HG02623 (cell line): ENCODE results near the gene GLI3.

ENCODE experiments used
- ATAC-seq: cut with Tn5 transposase; IDR thresholded peaks from one replicate; pipeline ENCODE4 v1.9.1; 2021; ENCODE audit warnings: moderate library complexity; ENCODE audit not compliant: unreplicated experiment

The GLI3 gene

DNA sequence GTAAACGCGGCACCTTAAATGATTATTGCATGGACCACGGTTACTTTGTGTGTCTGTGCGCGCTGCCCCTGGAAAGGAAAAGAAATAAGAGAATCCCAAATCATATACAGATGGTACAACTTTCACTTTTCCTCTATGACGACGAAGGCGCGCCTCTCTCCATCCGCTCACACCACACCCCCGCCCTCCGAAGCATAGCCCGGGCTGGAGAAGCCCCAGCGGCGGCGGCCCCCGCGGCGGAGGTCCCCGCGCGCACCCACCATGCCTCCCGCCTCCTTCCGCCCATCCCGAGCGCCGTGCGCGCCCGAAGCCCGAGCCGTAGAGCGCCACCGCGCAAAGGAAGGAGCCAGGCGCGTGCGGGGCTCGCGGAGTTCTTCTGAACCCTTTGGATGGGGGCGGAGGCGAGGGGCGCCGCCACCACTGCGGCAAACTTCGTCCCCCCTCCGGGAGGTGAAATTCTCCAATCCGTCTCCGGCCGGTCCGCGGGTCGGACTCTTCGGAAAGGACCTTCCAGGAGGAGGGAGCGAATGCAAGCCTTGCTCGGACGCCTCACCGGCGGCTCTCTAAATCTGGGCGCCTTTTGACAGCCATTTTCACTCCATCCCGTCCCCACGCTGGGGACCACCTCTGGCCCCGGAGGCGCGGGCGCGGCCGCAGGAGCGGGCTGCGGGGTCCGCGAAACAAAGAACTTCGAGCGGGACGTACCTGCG, 588 bp downstream of the GLI3 start:
- no peak for ATAC-seq

- no peak for ATAC-seq
Observed at GRCh38 chr7:42235741-42236161, 1.3 kb downstream of the GLI3 start.

DNA sequence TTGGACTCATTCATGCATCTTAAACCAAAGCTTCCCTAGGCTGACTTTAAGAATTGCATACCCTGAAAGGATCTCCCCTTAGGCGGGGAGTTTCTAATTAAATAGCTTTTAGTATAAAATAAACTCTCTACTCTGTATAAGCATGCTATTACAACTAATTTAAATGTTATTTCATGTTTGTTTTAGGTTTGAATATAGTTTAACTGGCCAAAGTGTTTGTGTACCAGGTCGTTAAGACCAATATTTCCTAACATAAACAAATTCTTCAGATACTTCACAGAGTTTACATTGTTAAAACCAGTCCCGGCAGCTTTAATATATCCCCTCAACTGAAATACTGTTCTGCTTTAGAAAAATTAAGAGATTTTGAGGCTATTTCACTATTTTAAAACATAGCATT, 2.3 kb downstream of the GLI3 start:
- no peak for ATAC-seq

DNA sequence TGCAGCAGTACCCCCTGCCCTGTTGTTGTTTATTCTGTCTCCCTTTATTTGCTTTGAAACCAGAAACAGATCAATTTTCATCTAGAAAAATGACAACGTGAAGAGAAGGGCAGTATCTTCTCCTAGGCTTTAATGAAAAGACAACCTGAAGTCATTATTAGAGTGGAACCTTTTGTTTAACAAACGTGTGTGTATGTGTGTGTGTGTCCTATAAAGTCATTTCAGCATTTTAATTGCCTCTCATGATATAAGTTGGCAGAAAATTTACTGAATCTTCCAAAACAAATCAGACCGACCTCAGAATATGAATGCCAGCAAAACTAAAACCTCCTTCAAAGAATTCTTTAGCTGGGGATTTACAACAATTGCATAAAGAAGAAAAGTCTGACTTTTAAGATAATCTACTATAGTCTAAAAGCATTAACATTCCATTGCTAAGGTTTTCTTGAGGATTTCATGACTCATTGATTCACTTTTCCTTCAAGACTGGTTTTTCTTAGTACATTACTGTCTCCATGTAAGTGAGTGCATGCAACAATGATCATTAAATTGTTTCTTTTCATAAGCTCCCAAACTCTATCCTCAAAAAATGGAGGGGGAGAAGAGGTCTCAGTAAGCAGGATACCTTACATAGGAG, 3.2 kb downstream of the GLI3 start:
- no peak for ATAC-seq

- no peak for ATAC-seq
Observed at GRCh38 chr7:42233171-42233570, 3.8 kb downstream of the GLI3 start.

DNA sequence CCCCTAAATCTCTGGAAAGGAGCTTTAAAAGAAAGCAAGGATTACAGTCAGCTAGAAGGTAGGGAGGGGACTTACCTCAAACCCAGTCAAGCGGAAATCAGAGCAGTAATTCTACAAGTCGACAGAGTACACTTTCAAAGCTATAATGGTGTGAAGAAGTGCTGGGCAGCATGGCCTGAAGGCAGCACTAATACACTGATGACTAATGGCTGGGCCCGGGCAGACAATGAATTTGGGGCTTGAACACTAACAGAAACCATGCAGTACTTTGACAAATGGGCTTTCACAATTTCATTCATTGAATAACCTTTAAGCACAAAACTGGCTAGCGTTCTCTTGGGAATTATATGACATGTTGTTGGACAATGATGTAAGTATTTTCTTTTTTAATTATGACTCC, 4.7 kb downstream of the GLI3 start:
- no peak for ATAC-seq

- ATAC-seq, result no peak
Observed at GRCh38 chr7:42231043-42231787, 5.8 kb downstream of the GLI3 start.

GRCh38 chr7:42227936-42228591, 8.9 kb downstream of the GLI3 start:
- ATAC-seq, result no peak

DNA sequence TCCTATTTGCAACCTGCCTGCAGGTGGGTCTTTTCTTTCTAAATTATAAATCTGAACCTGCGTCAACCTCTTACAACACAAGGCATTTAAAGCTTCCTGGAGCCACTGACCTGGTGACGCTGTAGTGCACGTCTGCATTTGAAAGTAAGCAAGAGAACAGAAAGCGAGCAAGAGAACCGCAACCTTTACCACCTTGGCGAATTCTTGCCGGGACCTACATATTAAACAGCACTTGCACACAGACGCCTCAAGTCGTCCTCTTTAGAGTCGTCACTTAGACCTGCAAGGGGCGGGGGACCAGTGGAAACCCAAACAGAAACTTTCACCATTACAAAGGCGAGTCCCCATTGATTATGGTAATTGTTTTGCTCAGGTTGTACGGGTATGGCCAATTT, 9.5 kb downstream of the GLI3 start:
- no peak for ATAC-seq

GRCh38 chr7:42227021-42227420, 10.0 kb downstream of the GLI3 start:
- no peak for ATAC-seq

DNA sequence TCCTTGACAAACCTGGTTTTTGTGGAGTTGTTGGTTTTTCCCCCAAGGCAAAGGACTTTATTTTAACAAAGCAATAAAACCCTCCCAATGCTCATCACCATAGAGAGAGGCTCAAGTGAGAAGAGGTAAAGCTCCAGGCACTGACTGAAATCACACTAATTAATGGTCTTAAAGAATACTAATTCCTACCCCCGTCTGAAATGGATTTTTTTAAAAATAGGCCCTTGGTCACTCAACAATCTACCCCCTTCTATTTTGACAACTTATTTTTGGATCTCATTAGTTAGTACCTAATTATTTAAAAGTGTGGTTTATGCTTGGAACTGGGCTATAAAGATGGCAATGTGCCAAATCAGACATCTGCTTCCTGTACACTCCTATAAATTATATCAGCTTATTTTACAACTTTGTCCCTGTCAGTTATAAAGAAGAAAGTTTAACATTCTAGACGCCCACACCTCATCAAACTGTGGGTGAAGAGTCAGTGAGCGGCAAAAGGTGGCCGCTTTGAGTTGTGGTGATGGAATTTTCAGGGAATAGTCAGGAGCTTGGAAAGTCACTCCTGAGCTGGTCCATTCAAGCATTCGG, 10.6 kb downstream of the GLI3 start:
- no peak for ATAC-seq

GRCh38 chr7:42224391-42225003, 12.5 kb downstream of the GLI3 start:
- no peak for ATAC-seq

DNA sequence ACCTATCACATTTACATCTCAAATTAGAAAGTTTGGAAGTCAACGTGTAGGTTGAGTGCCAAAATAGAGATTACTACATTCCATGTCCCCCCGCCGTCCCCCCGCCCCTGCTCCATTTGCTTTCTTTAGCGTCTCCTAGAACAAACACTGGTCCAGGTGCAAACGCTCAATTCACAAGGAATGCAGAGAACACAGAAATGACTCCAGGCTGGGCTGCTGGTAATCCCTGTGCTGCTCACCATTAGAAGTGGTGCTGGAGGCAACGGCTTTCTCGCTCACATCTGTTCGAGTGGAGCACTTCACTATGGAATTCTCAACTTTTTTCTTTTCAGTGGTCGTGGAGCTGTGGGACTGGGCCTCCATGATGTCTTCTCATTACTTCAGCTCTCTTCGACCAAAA, 14.1 kb downstream of the GLI3 start:
- ATAC-seq, result no peak

DNA sequence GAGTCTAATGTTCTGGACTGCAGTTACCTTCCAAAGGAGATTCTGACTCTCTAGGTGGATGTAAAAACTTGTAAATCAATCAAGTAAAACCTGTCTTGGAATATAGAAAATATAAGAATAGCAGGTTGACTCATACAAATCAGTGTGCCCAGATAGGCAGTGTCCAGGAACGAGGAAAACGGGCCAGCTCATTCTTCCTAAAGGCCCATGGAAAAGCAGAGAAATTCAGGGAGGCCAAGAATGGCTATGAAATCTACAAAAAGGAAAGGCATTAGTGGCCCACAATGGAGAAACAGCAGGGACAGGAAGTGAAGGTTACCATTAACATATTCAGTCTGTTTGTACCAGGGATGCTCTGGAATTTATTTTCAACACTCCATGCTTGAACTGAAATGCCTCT, 14.9 kb downstream of the GLI3 start:
- no peak for ATAC-seq

- no peak for ATAC-seq
Observed at GRCh38 chr7:42221304-42221703, 15.7 kb downstream of the GLI3 start.

- ATAC-seq, result no peak
Observed at GRCh38 chr7:42219447-42219846, 17.6 kb downstream of the GLI3 start.

GRCh38 chr7:42218248-42218647, 18.8 kb downstream of the GLI3 start:
- no peak for ATAC-seq

DNA sequence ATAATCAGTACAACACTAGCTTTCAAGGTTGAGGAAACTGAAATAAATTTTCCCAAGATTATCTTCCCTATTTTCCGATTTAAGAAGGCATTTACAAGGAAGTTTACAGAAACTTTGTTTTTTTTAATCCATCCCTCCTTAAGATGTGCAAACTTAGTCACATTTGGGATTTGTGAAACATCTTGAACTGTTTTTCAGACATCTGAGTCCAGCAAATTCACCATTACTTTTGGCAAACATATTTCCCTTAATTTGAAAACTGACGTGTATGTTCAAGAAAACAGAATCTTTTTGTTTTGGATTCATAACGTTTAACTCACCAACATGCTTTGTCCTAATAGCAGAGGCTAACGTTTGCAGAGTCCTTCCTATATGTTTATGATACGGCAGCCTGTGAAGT, 19.5 kb downstream of the GLI3 start:
- ATAC-seq, result no peak

DNA sequence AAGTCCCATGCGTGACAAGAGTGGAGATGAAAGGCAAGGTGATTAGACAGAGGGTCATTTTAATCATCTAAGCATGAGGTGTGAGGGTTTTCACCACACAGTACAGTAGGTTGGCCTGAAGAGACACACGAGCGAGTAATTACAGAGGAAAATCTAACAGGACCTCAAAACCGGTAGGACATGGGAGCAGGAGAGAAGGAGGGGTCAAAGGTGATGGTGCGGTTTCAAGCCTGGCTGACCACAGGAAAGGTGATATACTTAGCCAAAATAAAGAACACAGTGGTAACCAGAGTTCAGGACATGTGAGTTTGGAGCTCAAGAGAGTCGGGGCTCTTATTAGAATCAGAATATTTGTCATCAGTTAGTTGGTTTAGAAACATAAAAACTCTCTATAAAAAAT, 20.0 kb downstream of the GLI3 start:
- no peak for ATAC-seq

DNA sequence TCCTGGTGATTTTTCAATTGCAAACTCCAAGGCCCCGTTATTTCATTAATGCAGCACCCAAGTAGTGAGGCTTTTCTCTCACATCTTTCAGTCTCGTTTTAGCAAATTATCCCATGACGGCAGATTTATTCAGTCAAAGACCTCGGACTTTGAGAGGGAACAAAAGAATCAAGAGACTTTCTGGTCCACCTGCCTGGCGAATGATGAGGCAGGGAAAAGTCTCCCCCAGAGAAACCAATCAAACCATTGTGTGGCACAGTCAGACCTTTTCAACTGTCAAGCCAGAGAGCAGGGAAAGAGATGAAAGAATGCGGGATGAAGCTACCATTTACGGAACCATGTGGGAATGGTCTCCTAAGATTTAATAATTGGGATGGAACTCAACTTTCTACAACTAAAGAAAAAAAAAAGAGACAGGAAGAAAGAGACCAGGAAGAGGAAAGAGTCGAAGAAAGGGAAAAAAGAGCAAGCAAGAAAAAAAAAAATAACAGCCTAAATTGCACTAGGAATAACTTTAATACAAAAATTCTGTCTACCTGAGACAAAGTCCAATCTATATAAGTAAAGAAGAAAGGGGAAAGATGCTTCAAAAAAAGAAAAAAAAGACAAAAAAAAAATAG, 22.8 kb downstream of the GLI3 start:
- no peak for ATAC-seq
